ENCODE measurements around the gene TMEM54. TPM values are rescaled to one million over a fixed set of nuclear protein-coding genes. Genes with fewer than 3 reads are reported as not detected.

Gene TMEM54
- total and polyA plus RNA-seq, 2 experiments from 2014 or later: 24.8 to 64.7 TPM

DNA sequence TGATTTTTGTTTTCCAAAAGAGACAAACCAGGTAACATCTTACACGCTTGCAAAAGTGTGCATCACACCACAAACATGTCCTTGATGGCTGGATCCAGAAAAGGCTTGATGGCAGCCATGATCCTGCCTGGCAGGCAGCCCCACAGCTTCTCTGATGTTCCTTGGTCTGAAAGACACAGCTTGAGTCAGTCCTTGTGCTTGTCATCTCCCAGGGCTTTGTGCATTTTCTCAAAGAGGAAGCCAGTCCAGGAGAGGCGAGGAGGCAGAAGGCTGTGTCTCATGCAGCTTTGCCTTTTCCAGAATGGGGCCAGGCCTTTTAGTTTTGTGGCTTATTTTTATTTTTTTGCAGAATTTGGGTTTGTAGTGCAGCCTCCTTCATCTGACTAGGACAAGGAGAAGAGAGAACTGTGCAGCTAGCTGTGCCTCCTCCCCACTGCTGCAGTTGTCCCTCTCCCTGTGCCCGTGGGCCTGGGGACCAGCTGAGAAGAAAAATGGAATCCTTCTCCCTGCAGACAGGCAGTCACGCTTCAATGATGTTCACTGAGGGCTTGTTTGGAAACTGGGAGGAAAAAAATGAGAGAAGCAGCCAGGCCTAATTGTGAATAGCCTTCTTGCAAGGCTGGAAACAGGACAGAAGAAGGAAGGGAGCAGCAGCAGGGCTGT, 37.8 kb downstream of the TMEM54 start:
- no peak overlapping the region for H3K4me2 ChIP-seq
- no peaks in the 10 kb centered on the region for H4K20me1 ChIP-seq (ENCODE audit: insufficient read depth, poor library complexity, severe bottlenecking)
- H3K4me3 ChIP-seq: no peak overlapping the region
- H3K36me3 ChIP-seq (replicated peaks; ENCODE audit: insufficient read depth, low read depth): no peaks in the 10 kb centered on the region
- 91% methylated on average over 4 of the region's 4 CpGs for WGBS (ENCODE audit: low lambda C conversion rate, missing lambda C conversion rate)
- TF ChIP-seq EZH2 (IDR thresholded peaks at IDR 0.05; ENCODE audit: borderline replicate concordance): no peak
- no peaks in the 10 kb centered on the region for H3K27me3 ChIP-seq
- no peaks in the 10 kb centered on the region for H3K4me1 ChIP-seq (ENCODE audit: insufficient read depth)
- H2AFZ ChIP-seq: no peak overlapping the region
- DNase-seq (ENCODE audit: low spot score): no peak
- H3K79me2 ChIP-seq: no peaks in the 10 kb centered on the region
- no peaks in the 10 kb centered on the region for H3K9me3 ChIP-seq (ENCODE audit: low read depth)
- no peak overlapping the region for H3K27ac ChIP-seq
- no peaks in the 10 kb centered on the region for H3K9me2 ChIP-seq (replicated peaks; ENCODE audit: insufficient read depth)

DNA sequence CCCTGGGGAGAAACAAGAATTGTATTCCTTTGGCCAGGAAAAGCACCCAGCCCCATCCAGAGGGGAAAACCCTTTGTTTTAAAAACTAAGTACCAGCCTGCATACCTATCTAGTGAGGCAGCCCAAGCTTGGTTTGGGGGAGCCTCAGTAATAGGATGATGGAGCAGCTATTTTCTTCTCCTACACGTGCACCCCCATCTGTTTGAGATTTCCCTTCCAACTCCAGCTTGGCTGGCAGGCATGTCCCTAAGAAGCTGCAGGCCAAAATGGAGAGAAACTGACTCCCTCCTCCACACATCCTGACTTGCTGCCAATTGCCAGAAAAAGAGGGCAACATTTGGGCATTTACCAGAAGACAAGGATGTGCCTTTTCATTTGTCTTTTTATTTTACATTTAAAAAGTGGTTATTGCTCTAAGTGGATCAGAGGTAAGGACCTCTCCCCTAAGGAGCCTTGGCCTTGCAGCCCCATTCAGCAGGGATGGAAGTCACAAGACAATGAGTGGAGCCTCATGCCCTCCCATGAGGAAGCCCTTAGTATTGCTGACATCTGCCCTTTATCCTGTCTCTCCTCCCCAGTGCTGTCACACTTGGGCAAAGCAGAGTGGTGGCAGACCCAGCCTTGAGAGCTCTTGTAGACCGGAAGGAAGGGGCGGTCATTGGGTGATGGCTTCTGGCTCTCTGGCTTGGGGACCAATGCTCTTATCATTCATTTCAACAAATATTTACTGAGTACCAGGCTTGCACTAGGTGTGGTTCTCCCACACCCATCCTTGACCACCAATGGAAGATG, 39.1 kb downstream of the TMEM54 start:
- H3K9me3 ChIP-seq (ENCODE audit: low read depth): no peaks in the 10 kb centered on the region
- no peak overlapping the region for H3K4me3 ChIP-seq
- H3K4me1 ChIP-seq (ENCODE audit: insufficient read depth): no peaks in the 10 kb centered on the region
- 91% methylated on average over 3 of the region's 3 CpGs for WGBS (ENCODE audit: low lambda C conversion rate, missing lambda C conversion rate)
- H3K36me3 ChIP-seq (replicated peaks; ENCODE audit: insufficient read depth, low read depth): no peaks in the 10 kb centered on the region
- H2AFZ ChIP-seq: no peak overlapping the region
- H3K9me2 ChIP-seq (replicated peaks; ENCODE audit: insufficient read depth): no peaks in the 10 kb centered on the region
- H3K27me3 ChIP-seq: no peaks in the 10 kb centered on the region
- H4K20me1 ChIP-seq (ENCODE audit: insufficient read depth, poor library complexity, severe bottlenecking): no peaks in the 10 kb centered on the region
- H3K4me2 ChIP-seq: no peak overlapping the region
- no peaks in the 10 kb centered on the region for H3K79me2 ChIP-seq
- no peak for TF ChIP-seq EZH2 (IDR thresholded peaks at IDR 0.05; ENCODE audit: borderline replicate concordance)
- TF ChIP-seq CTCF (IDR thresholded peaks at IDR 0.05; ENCODE audit: poor library complexity): no peak
- no peak for TF ChIP-seq EZH2phosphoT487 (IDR thresholded peaks at IDR 0.05; ENCODE audit: low read depth, severe bottlenecking, unreplicated experiment)
- no peak overlapping the region for H3K27ac ChIP-seq
- DNase-seq (ENCODE audit: low spot score): no peak

DNA sequence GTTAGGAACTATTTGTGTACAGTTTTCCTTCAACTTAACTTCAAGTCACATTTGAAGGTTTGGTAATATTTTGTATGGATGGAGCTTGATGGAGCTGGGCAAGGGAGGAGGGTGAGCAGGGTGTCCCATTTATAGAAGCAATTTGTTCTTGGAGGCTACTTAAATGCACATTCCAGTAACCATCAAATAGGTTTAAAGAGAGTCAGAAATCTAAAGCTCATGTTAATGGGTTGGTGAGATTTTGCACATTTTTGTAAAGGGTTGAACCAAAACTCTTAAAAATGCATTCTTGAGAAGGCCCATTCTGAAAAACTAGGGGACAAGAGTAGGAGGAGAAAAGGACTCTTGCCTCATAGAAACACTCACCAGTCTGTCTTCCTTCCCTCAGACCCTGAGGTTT, 40.6 kb downstream of the TMEM54 start:
- H3K4me2 ChIP-seq: no peak overlapping the region
- no peaks in the 10 kb centered on the region for H3K9me2 ChIP-seq (replicated peaks; ENCODE audit: insufficient read depth)
- no peaks in the 10 kb centered on the region for H3K4me1 ChIP-seq (ENCODE audit: insufficient read depth)
- TF ChIP-seq EZH2 (IDR thresholded peaks at IDR 0.05; ENCODE audit: borderline replicate concordance): no peak
- TF ChIP-seq CTCF (IDR thresholded peaks at IDR 0.05; ENCODE audit: poor library complexity): no peak
- no peak for TF ChIP-seq EZH2phosphoT487 (IDR thresholded peaks at IDR 0.05; ENCODE audit: low read depth, severe bottlenecking, unreplicated experiment)
- no peaks in the 10 kb centered on the region for H3K27me3 ChIP-seq
- H3K9me3 ChIP-seq (ENCODE audit: low read depth): no peaks in the 10 kb centered on the region
- no peak overlapping the region for H3K4me3 ChIP-seq
- no peak for DNase-seq (ENCODE audit: low spot score)
- no peaks in the 10 kb centered on the region for H3K79me2 ChIP-seq
- no peaks in the 10 kb centered on the region for H4K20me1 ChIP-seq (ENCODE audit: insufficient read depth, poor library complexity, severe bottlenecking)
- peaks cover 3% of the 10 kb centered on the region for H3K36me3 ChIP-seq (replicated peaks; ENCODE audit: insufficient read depth, low read depth)
- H2AFZ ChIP-seq: no peak overlapping the region
- no peak overlapping the region for H3K27ac ChIP-seq

DNA sequence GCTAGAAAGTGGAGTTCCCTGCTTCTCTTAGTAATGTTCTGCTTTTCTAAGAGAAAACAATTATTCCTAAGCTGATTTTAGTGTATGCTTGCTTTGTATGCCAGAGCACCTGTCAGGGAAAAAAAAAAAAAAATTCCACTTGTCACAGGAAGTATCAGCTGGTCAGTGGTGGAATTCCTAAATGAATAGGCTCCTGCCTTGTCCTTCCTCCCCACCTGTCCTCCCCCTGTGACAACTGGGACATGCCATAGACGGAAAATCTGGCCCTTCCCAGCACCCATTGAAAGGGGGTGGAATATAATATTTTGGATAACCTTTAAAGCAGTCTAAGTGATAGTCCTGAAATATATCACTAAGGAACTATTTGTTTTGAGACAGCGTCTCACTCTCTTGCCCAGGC, 41.3 kb downstream of the TMEM54 start:
- Histone ChIP-seq H3K27me3 (no peaks in the 10 kb centered on the region), H3K4me2 (no peak overlapping the region), H3K36me3 (replicated peaks; ENCODE audit: insufficient read depth, low read depth) (peaks cover 3% of the 10 kb centered on the region), H3K4me1 (ENCODE audit: insufficient read depth) (no peaks in the 10 kb centered on the region), H3K9me2 (replicated peaks; ENCODE audit: insufficient read depth) (no peaks in the 10 kb centered on the region), H3K9me3 (ENCODE audit: low read depth) (no peaks in the 10 kb centered on the region), H3K27ac (no peak overlapping the region), H3K79me2 (no peaks in the 10 kb centered on the region), H2AFZ (no peak overlapping the region), H3K4me3 (no peak overlapping the region), H4K20me1 (ENCODE audit: insufficient read depth, poor library complexity, severe bottlenecking) (no peaks in the 10 kb centered on the region)
- TF ChIP-seq CTCF (IDR thresholded peaks at IDR 0.05; ENCODE audit: poor library complexity): no peak
- no peak for TF ChIP-seq EZH2 (IDR thresholded peaks at IDR 0.05; ENCODE audit: borderline replicate concordance)
- no peak for TF ChIP-seq EZH2phosphoT487 (IDR thresholded peaks at IDR 0.05; ENCODE audit: low read depth, severe bottlenecking, unreplicated experiment)
- DNase-seq (ENCODE audit: low spot score): no peak
- WGBS (ENCODE audit: low lambda C conversion rate, missing lambda C conversion rate): 100% methylated on average over 2 of the region's 2 CpGs
